Measurements from ENCODE around the gene CCL21. TPM values are rescaled to one million over a fixed set of nuclear protein-coding genes. Genes with fewer than 3 reads are reported as not detected.
"Not testable (repeated sequence)": the region's sequence is repeated elsewhere in the genome, so short reads cannot be mapped to it uniquely, and the experiment has no call there.

Gene CCL21
- total RNA-seq, 1 donor = not detected

DNA sequence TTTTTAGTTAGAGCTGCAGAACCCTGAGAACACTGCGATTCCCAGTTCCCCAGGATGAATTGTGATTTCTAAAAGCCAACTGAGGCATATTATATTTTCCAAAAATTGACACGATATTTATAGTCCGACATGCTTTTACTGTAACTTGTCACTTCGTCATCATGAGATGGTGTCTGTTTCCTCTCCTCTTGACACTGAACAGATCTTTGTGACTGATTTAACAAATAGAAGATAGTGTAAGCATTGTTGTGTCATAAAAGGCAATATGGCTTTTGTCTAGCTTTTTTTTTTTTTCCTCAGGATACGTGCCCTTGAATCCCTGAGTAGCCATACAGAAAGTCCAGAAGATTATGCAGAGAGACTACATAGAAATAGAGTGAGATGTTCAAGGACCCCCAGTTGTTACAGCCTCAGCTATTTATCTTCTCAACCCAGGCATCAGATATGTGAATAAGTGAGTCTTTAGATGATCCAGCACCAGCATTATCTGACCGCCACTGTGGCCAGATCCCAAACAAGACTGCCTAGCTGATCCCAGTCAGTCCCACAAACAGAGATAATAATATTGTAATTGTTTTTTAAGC is 27.8 kb upstream of the CCL21 start:
- H3K4me3 ChIP-seq (ENCODE audit: low read depth, low read length) = no peak overlapping the region
- no peak for DNase-seq (ENCODE audit: low read depth)
- TF ChIP-seq, protein P1, sequence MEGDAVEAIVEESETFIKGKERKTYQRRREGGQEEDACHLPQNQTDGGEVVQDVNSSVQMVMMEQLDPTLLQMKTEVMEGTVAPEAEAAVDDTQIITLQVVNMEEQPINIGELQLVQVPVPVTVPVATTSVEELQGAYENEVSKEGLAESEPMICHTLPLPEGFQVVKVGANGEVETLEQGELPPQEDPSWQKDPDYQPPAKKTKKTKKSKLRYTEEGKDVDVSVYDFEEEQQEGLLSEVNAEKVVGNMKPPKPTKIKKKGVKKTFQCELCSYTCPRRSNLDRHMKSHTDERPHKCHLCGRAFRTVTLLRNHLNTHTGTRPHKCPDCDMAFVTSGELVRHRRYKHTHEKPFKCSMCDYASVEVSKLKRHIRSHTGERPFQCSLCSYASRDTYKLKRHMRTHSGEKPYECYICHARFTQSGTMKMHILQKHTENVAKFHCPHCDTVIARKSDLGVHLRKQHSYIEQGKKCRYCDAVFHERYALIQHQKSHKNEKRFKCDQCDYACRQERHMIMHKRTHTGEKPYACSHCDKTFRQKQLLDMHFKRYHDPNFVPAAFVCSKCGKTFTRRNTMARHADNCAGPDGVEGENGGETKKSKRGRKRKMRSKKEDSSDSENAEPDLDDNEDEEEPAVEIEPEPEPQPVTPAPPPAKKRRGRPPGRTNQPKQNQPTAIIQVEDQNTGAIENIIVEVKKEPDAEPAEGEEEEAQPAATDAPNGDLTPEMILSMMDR (IDR thresholded peaks at IDR 0.05; ENCODE audit: insufficient read depth, low read length) = no peak

DNA sequence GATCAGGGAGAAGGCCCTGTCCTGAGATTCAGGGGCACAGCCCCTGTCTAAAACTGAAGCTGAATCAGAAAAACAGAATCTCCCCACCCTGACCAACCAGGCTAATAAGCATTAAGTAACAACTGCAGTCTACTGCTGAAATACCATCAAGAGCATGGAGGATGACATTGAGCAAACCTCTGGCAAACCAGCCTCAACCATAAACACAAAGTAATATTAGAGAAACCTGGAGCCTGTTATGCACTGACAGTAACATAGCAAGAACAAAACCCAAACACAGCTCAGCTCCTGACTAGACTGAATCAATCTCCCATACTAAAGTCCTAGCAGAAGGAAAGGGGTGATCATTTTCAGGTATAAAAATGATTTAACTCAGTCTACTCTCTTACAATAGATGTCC is 24.8 kb upstream of the CCL21 start:
- TF ChIP-seq, protein P1 (IDR thresholded peaks at IDR 0.05; ENCODE audit: insufficient read depth, low read length) = no peak
- no peak overlapping the region for H3K4me3 ChIP-seq (ENCODE audit: low read depth, low read length)
- no peak for DNase-seq (ENCODE audit: low read depth)

DNA sequence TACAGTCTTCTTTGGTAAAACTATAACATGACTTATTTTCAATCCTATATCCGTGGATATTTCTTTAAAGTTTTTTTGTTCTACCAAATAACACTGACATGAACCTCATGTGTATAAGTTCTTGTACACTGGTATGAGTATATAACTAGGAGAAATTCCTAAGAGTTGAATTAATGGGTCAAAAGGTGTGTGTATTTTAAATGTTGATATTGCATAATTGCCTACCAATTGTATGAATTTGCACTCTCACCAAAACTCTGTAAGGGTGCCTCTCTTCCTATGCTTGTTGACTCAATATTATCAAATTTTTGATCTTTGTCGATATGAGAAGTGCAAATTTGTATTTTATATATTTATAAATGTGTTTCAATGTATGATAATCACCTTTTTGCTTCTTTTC is 22.9 kb upstream of the CCL21 start:
- TF ChIP-seq, protein P1 (IDR thresholded peaks at IDR 0.05; ENCODE audit: insufficient read depth, low read length) = no peak
- H3K4me3 ChIP-seq (ENCODE audit: low read depth, low read length) = no peak overlapping the region

DNA sequence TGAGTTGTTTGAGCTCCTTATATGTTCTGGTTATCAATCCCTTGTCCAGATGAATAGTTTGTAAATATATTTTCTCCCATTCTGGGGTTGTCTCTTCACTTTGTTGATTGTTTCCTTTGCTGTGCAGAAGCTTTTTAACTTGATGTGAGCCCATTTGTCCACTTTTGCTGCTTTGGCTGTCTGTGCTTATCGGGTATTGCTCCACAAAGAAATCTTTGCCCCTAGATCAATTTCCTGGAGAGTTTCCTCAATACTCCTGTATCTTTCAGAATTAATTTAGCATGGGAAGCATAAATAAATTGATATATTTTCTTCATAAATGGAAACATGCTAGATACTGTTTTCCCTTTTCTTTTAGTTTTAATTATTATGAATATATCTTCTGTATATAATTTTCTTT is 22.5 kb upstream of the CCL21 start:
- TF ChIP-seq, protein P1 (IDR thresholded peaks at IDR 0.05; ENCODE audit: insufficient read depth, low read length) = no peak
- no peak for DNase-seq (ENCODE audit: low read depth)
- no peak overlapping the region for H3K4me3 ChIP-seq (ENCODE audit: low read depth, low read length)

More for the DNA sequence above, 22.9 kb upstream of the CCL21 start:
- no peak for DNase-seq (ENCODE audit: low read depth)

DNA sequence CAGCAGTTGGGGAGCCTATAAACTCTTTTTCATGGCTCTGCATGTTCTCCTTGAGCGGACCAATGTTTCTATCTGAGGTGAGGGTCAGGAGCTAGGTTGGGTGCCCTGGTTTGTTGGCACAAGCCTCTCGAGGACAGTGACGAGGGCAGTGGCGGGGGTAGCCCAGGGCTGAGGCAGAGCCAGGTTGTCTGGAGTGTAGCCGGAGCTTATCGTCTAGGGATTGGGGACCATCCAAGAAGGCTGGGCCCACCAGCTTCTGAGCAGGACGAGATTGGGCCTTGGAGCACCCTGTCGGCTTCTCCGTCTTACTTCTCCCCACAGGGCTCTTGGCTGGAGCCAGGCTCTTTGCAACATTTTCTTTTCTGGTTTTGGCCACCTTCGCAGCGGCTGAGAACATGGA is 13.2 kb upstream of the CCL21 start:
- TF ChIP-seq, protein P1 (IDR thresholded peaks at IDR 0.05; ENCODE audit: insufficient read depth, low read length) = no peak
- H3K4me3 ChIP-seq (ENCODE audit: low read depth, low read length) = no peak overlapping the region
- no peak for DNase-seq (ENCODE audit: low read depth)

DNA sequence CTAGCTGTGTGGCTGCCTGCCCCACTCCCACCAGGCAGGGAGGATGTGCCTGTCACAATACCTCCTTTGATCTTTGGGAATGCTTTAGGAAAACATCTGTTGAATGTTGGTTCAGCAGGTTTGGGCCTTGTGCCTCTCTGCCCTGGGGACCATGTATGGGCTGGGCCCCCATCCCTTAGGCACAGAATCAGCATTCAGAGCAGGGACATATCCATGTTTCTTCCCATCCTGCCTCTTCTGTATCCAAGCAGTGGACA is 9.8 kb upstream of the CCL21 start:
- not testable (repeated sequence) for DNase-seq (ENCODE audit: low read depth); H3K4me3 ChIP-seq (ENCODE audit: low read depth, low read length)

DNA sequence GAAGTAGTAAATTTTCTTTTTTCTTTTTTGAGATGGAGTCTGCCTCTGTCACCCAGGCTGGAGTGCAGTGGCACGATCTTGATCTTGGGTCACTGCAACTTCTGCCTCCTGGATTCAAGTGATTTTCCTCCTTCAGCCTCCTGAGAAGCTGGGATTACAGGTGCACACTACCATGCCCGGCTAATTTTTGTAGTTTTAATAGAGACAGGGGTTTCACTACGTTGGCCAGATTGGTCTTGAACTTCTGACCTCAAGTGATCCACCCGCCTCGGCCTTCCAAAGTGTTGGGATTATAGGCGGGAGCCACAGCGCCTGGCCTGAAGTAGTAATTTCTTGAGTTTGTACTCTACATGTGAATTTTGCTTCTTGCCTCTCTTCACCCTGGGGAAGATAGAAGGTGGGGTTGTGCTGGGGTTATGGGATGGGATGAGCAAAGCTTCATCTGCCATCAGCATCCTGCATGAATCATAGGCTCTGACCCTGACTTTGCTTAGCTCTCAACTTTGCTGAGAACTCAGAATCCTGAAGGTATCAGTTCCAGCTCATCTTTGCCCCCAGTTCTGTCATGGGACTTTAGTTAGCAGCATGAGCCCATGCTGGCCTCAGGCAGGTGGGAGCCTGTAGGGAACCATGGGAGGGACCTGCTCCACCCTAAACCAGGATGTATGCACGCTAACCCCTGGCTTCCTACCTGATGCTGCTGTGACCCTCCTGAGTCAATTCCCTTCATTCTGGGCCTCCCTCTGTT is 9.3 kb upstream of the CCL21 start:
- no peak overlapping the region for H3K4me3 ChIP-seq (ENCODE audit: low read depth, low read length)
- TF ChIP-seq, protein P1 (IDR thresholded peaks at IDR 0.05; ENCODE audit: insufficient read depth, low read length) = no peak
- no peak for DNase-seq (ENCODE audit: low read depth)

Data from fibroblast of the aortic adventitia (primary cell).